Activated T-cell treated with anti-CD3 and anti-CD28 coated beads, Interleukin-2, amount 50 U/mL, for 1 hour (primary cell): ENCODE data around the gene ZNF367.
"Not testable (repeated sequence)": the region's sequence is repeated elsewhere in the genome, so short reads cannot be mapped to it uniquely, and the experiment has no call there.

ENCODE experiments used
- DNase-seq: peaks from one replicate; pipeline ENCODE4 v3.0.0-alpha.2; 2020

The ZNF367 gene

GRCh38 chr9:96398582-96399324, 19.4 kb downstream of the ZNF367 start:
- no peak for DNase-seq

GRCh38 chr9:96395964-96396363, 22.2 kb downstream of the ZNF367 start:
- DNase-seq: no peak

GRCh38 chr9:96394832-96395496, 23.2 kb downstream of the ZNF367 start:
- DNase-seq: no peak

- no peak for DNase-seq
These were observed 25.9 kb downstream of the ZNF367 start for GRCh38 chr9:96392263-96392662.

- no peak for DNase-seq
These were observed 27.0 kb downstream of the ZNF367 start for GRCh38 chr9:96391021-96391765.

- DNase-seq: no peak
These were observed 30.0 kb downstream of the ZNF367 start for GRCh38 chr9:96388144-96388543.

GRCh38 chr9:96386157-96386556, 32.0 kb downstream of the ZNF367 start:
- DNase-seq: no peak

GRCh38 chr9:96383165-96383942, 34.8 kb downstream of the ZNF367 start, which contains the start of gene SLC35D2:
SLC35D2 (minus strand) TSS chr9:96383711; CDS start chr9:96383634, 77 bp downstream.
- peak; percentile 38 for DNase-seq

GRCh38 chr9:96382839-96383164, 35.4 kb downstream of the ZNF367 start:
- no peak for DNase-seq

GRCh38 chr9:96382175-96382574, 36.0 kb downstream of the ZNF367 start:
- DNase-seq: no peak

- no peak for DNase-seq
These were observed 36.5 kb downstream of the ZNF367 start for GRCh38 chr9:96381696-96382095.

- DNase-seq: no peak
These were observed 37.0 kb downstream of the ZNF367 start for GRCh38 chr9:96381125-96381524.

GRCh38 chr9:96379461-96379860, 38.7 kb downstream of the ZNF367 start:
- DNase-seq: no peak

GRCh38 chr9:96378187-96378586, 40.0 kb downstream of the ZNF367 start:
- DNase-seq: no peak

GRCh38 chr9:96376891-96377874, 41.0 kb downstream of the ZNF367 start:
- DNase-seq: no peak

- DNase-seq: not testable (repeated sequence)
These were observed 42.7 kb downstream of the ZNF367 start for GRCh38 chr9:96375507-96375906.

GRCh38 chr9:96367943-96368342, 50.2 kb downstream of the ZNF367 start:
- no peak for DNase-seq

GRCh38 chr9:96363175-96363967, 54.8 kb downstream of the ZNF367 start:
- no peak for DNase-seq

GRCh38 chr9:96362119-96362518, 56.1 kb downstream of the ZNF367 start:
- DNase-seq: not testable (repeated sequence)

GRCh38 chr9:96361668-96362067, 56.5 kb downstream of the ZNF367 start:
- no peak for DNase-seq

- DNase-seq: no peak
These were observed 57.2 kb downstream of the ZNF367 start for GRCh38 chr9:96360976-96361375.
